Prostate gland (tissue), 2 donors: ENCODE measurements around the gene PPP1R7. TPM values are rescaled to one million over a fixed set of nuclear protein-coding genes. Genes with fewer than 3 reads are reported as not detected.

Experiments
- DNase-seq: peaks from one replicate; pipeline ENCODE4 v3.0.0-alpha.2; 2019; ENCODE audit warnings: low spot score
- H3K27ac ChIP-seq, 2 donors: fragments of 200-600 bp; sonication (generic); 2 replicates each; pipeline ENCODE4 v1.5.1; 2017 to 2019
- H3K27me3 ChIP-seq: fragments of 200-600 bp; sonication (generic); replicated peaks from 2 replicates; pipeline ENCODE4 v1.5.1; 2019; ENCODE audit not compliant: insufficient read depth
- H3K36me3 ChIP-seq, 2 donors: fragments of 200-600 bp; sonication (generic); 1 replicate in 1 of 2; 2 replicates in 1 of 2; pipeline versions ENCODE4 v1.5.1 to v1.8.1; 2017 to 2019
- H3K4me1 ChIP-seq: fragments of 200-600 bp; sonication (generic); replicated peaks from 2 replicates; pipeline ENCODE4 v1.5.1; 2019
- H3K4me3 ChIP-seq, 2 donors: fragments of 200-600 bp; sonication (generic); 2 replicates each; pipeline ENCODE4 v1.5.1; 2017 to 2019
- H3K9me3 ChIP-seq: fragments of 200-600 bp; sonication (generic); 2 replicates; pipeline ENCODE4 v1.5.1; 2017
- POLR2A ChIP-seq: fragments of 450-650 bp; IDR thresholded peaks from one replicate; pipeline ENCODE4 v1.6.1; 2016; ENCODE audit warnings: antibody characterized with exemption, mild to moderate bottlenecking
- POLR2AphosphoS5 ChIP-seq: sonication (generic); formaldehyde crosslinking; IDR thresholded peaks from one replicate; pipeline ENCODE4 v1.6.1; 2017; ENCODE audit warnings: antibody characterized with exemption
- WGBS: methylation state at CpG from one replicate; pipeline ENCODE4 v1.1.5; 2018; 5-methylcytosine and 5-hydroxymethylcytosine counted together
- intact Hi-C: fragments of 100-400 bp; cut with DNase I; formaldehyde crosslinking; loops from one replicate; pipeline ENCODE4 v1.14.2; 2022
- total RNA-seq, 2 donors: library from RNA; depleted of rRNA; stranded (reverse); fragments of >200 nt; gene quantifications; one replicate each; pipeline ENCODE4 v1.1.0, GENCODE V29; 2016
- TF ChIP-seq, protein P1 (sequence below), 4 experiments: fragments of 200-600 bp in 2 of 4; fragments of 450-650 bp in 2 of 4; sonication (generic) in 2 of 4; IDR thresholded peaks; 1 replicate in 3 of 4; 2 replicates in 1 of 4; pipeline ENCODE4 v1.5.1; 2016 to 2019; ENCODE audit warnings: antibody characterized with exemption in 4 of 4, mild to moderate bottlenecking in 2 of 4, moderate library complexity in 2 of 4

Gene PPP1R7
- total RNA-seq, 2 donors from 2014 or later: 50.0 to 91.3 TPM

DNA sequence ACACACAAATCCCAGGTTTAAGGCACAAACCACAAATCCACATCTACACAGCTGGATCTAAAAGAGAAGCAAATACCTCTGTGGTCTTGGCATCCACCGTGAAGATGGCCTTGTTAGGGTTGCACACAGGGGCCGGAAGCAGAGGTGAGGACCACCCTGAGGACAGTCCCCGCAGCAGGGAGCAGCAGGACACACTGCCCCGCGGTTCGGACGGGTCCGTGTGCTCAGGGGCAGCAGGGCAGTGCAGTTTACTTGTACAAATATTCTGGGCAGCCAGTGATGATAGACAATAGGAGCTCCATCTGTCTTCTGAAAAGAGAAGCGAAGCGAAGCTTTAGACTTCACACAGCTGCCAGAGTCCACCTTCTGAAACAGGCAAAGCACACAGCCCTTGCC, 9.8 kb upstream of the PPP1R7 start:
- Histone ChIP-seq H3K4me1 (no peaks in the 10 kb centered on the region), H3K27ac (no peak overlapping the region), H3K4me3 (no peak overlapping the region), H3K9me3 (no peaks in the 10 kb centered on the region), H3K27me3 (no peaks in the 10 kb centered on the region), H3K36me3 (peaks cover 0 to 4% of the 10 kb centered on the region in 2 donors)
- 96% methylated on average over 10 of the region's 10 CpGs for WGBS
- no peak for DNase-seq
- intact Hi-C loops: no loop called here
- TF ChIP-seq POLR2A (no peak), POLR2AphosphoS5 (no peak)
- TF ChIP-seq, protein P1, sequence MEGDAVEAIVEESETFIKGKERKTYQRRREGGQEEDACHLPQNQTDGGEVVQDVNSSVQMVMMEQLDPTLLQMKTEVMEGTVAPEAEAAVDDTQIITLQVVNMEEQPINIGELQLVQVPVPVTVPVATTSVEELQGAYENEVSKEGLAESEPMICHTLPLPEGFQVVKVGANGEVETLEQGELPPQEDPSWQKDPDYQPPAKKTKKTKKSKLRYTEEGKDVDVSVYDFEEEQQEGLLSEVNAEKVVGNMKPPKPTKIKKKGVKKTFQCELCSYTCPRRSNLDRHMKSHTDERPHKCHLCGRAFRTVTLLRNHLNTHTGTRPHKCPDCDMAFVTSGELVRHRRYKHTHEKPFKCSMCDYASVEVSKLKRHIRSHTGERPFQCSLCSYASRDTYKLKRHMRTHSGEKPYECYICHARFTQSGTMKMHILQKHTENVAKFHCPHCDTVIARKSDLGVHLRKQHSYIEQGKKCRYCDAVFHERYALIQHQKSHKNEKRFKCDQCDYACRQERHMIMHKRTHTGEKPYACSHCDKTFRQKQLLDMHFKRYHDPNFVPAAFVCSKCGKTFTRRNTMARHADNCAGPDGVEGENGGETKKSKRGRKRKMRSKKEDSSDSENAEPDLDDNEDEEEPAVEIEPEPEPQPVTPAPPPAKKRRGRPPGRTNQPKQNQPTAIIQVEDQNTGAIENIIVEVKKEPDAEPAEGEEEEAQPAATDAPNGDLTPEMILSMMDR (IDR thresholded peaks at IDR 0.05): no peak

DNA sequence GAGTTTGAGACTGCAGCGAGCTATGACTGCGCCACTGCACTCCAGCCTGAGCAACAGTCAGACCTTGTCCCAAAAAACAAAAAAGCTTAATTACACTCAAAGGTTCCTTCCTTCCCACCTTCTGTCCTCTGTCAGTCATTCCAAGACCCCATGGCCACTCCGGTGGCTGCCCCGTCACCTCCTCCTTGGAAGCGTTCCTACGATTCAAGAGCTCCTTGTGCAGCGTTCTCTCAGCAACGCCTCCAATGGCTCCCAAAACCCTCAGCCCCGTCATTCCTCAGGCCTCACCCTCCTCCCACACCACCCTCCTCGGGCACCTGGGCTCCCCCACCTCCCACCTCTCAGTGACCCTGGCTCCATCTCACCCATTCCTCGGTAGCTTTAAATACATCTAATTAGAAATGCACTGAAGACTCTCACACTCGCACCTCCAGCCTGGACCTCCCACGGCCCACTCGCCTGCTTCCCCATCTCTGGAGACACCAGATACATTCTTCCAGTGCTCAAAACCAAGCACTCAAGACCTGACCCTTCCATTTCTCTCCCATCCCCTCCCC, 9.0 kb upstream of the PPP1R7 start:
- DNase-seq: no peak
- Histone ChIP-seq H3K27ac (no peak overlapping the region), H3K27me3 (no peaks in the 10 kb centered on the region), H3K9me3 (no peaks in the 10 kb centered on the region), H3K4me3 (no peak overlapping the region), H3K36me3 (peaks cover 0 to 4% of the 10 kb centered on the region in 2 donors), H3K4me1 (no peaks in the 10 kb centered on the region)
- WGBS: 94% methylated on average over 14 of the region's 14 CpGs
- TF ChIP-seq POLR2AphosphoS5 (no peak), POLR2A (no peak)
- TF ChIP-seq, protein P1 (IDR thresholded peaks at IDR 0.05): no peak
- intact Hi-C loops: no loop called here

DNA sequence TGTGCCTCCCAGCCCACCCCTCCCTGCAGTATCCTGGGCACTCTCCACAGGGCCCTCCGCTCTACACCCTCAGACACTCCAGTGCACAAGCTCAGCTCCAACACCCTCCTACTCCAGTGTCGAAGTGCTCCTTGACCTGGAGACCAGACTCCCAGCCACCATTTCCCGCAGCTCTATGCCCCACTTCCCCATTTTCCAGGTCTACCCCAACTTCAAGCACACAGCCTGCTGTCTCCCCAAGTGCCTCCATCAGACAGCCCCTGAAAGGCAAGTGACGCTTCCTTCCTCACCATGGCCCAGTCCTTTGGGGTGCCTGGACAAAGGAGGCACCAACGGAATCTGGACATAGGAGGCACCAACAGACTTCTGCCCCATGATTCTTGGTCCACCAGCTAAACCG, 8.2 kb upstream of the PPP1R7 start:
- no peaks in the 10 kb centered on the region for H3K4me1 ChIP-seq
- intact Hi-C loops: no loop called here
- TF ChIP-seq, protein P1 (IDR thresholded peaks at IDR 0.05): no peak
- TF ChIP-seq POLR2AphosphoS5: no peak
- TF ChIP-seq POLR2A: no peak
- H3K36me3 ChIP-seq: no peaks in the 10 kb centered on the region
- DNase-seq: no peak
- H3K9me3 ChIP-seq: no peaks in the 10 kb centered on the region
- no peak overlapping the region for H3K27ac ChIP-seq
- 98% methylated on average over 6 of the region's 6 CpGs for WGBS
- no peaks in the 10 kb centered on the region for H3K27me3 ChIP-seq
- no peak overlapping the region for H3K4me3 ChIP-seq

DNA sequence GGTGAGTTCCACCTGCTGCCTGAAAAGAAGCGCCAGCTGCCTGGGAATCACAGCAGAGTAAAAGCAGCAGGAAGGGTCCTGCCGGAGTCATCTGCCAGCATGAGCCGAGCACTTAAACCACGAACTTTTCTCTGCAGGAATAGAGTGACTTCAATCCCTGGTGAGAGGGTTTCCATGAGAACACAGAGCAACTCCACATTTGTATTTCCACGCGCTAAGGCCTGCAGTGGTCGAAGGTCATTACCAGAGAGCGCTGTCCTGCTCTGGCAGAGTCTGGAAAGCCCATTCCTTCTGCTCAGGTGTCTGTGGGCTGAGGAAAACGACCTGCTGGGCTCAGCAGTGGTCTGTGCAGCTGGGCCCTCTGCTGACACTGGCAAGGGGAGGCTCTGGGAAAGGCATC, 7.7 kb upstream of the PPP1R7 start:
- Histone ChIP-seq H3K4me3 (no peak overlapping the region), H3K36me3 (no peaks in the 10 kb centered on the region), H3K4me1 (no peaks in the 10 kb centered on the region), H3K9me3 (no peaks in the 10 kb centered on the region), H3K27ac (no peak overlapping the region), H3K27me3 (no peaks in the 10 kb centered on the region)
- no peak for DNase-seq
- no peak for TF ChIP-seq POLR2A
- TF ChIP-seq, protein P1 (IDR thresholded peaks at IDR 0.05): no peak
- no peak for TF ChIP-seq POLR2AphosphoS5
- WGBS: 93% methylated on average over 9 of the region's 9 CpGs
- intact Hi-C loops: no loop called here

DNA sequence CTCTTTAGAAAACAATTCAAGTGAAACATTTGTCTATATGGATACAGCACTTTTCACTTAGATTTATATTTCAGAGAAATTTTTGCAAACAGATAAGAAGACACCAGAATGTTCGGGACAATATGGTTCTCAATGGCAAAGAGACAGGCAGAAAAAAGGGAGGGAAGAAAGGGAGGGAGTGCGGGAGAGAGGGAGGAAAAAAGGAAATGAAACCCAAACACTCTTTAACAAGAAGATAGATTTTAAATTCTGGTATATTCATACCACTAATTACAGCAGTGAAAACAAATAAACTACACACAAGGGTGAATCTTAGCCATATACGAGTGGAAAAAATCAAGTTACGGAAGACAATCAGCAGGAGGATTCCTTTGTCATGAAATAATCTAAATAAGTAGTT, 4.0 kb upstream of the PPP1R7 start:
- no peak overlapping the region for H3K27ac ChIP-seq
- H3K9me3 ChIP-seq: no peaks in the 10 kb centered on the region
- TF ChIP-seq POLR2A: no peak
- TF ChIP-seq POLR2AphosphoS5: no peak
- TF ChIP-seq, protein P1 (IDR thresholded peaks at IDR 0.05): no peak
- no peak overlapping the region for H3K4me3 ChIP-seq
- WGBS: 75% methylated on average over 4 of the region's 4 CpGs
- no peak for DNase-seq
- intact Hi-C loops: loop anchor here (5.0 kb wide), 1 partner anchor 71 kb away; no protein-coding TSS in a partner anchor
- H3K36me3 ChIP-seq: no peaks in the 10 kb centered on the region
- peaks cover 4% of the 10 kb centered on the region for H3K4me1 ChIP-seq
- H3K27me3 ChIP-seq: no peaks in the 10 kb centered on the region
